Islet precursor cell (in vitro differentiated cells): Measurements from ENCODE around the gene PBX4.

Source experiments
- DNase-seq: peaks from one replicate; pipeline ENCODE4 v3.0.0-alpha.2; 2018

Gene PBX4

DNA sequence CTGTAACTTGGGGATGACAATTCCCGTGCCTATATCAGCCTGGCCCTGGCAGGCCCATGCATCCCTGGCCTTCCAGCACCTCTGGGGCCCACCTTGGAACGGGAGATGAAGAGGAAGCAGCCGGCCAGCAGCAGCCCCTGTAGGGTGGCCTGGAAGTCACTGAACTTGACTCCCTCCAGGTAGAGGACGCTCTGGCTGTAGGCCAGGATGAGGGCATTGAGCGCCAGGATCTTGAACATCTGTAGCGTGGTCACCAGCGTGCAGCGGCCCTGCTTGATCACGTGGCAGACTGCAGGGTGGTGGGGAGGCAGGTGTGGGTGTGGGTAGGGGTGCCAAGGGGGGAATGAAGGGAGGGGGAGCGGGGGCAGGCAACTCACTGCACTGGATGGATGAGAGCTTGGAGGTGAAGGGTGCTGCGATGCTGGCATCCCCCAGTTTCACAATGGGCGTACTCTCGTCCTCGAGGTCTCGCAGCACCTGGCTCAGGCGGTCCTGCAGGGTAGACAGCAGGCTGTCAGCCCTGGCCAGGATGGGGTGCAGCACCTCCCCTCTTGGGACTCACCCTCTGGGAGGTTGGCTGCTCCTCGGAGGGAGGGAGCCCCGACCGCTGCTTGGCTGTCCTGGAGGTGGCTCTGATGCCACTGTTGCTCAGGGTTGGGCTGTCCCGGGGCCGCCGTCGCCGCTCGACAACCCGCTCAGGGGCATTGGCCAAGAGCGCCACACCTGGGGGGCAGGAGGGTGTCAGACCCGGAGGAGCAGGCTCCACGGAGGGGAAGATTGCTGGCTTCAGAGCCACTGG, 28.7 kb upstream of the PBX4 start:
- no peak for DNase-seq

DNA sequence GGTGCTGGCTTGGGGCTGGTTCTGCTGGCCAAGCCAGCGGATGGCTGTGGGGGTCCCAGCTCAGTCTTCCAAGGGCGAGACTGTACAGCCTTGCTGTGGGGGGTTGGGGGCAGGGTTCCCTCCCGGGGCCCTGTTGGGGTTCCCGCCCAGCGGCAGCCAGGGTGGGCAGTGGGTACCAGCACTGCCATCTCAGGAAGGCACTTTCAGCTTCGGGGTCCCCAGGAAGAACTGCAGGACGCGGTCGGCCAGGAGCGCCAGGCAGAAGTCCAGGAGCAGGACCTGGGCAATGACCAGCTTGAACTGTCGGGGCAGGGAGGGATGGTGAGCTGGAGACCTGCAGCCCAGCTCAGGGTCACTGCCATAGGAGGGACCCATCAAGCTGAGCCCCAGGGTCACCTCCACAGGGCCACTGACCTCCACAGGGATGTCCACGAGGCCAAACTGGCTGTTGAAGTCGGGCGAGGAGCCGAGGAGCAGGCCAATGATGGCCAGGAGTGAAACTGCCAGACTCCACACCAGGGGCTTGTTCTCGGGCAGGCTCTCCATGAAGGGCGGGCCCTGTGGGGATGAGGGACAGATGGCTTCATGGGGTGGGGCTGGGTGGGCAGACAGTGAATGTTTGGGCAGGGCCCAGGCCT, 26.9 kb upstream of the PBX4 start:
- no peak for DNase-seq

DNA sequence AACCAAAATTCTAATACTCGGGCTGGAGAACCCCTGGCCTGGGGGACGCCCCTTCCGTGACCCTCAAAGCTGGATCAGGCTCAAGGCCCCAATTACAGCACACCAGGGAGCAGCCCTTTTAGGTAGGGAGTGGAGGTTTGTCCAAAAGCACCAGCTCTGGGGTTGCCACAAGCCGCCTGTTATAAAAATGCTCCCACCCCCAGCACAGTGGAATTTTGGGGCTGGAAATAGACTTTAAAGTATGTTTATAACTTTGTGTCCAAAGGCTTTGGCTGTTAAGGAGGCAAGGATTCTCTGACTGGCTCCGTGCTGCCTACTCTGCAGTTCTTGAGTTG, 25.5 kb upstream of the PBX4 start:
- DNase-seq, result no peak

DNA sequence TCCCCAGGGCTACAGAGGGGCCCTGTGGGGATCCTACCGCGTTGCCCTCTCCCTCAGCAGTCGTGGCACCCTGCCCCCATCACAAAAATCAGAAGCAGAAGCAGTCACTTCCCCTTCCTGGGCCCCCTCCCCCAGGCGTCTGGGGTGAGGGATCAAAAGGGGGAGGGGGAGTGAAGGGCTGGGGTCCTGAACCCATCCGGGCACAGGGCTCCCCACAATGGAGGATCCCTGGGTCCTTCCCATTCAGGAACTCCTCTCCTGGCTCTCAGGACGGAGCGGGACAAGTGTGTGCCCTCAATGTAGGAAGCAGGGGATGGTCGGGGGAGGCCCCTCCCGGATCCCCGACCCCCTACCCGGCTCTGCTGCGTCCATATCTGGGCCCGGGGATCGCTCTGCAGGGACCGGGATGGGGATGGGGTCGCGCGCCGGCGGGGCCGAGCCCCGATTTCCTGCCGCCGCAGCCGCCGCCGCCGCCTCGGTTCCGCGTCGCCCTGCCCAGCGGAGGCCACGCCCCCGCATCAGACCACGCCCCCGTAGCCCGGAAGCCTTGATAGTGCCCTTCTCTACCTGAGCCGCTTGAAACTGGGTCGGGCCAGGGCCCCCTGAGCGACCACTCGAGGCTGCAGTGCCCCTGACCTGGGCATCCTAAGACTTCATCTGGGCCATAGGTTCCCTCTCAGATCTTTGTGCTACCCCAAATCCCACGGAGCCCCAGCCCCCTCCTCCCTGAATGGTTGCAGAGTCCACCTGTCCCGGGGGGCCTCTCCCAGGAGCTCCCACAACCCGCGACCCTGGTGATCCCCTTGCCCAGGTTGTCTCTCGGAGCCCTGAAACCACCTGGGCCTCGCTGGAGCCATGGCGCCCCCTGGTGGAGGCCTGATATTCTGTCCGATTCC, 24.9 kb upstream of the PBX4 start, which contains the start of gene GMIP:
Gene GMIP, minus strand, starts transcription at position 500 of the 896 bp plus-strand sequence. Its CDS starts 128 bp downstream, at position 372.
- DNase-seq, result peak; percentile 86

DNA sequence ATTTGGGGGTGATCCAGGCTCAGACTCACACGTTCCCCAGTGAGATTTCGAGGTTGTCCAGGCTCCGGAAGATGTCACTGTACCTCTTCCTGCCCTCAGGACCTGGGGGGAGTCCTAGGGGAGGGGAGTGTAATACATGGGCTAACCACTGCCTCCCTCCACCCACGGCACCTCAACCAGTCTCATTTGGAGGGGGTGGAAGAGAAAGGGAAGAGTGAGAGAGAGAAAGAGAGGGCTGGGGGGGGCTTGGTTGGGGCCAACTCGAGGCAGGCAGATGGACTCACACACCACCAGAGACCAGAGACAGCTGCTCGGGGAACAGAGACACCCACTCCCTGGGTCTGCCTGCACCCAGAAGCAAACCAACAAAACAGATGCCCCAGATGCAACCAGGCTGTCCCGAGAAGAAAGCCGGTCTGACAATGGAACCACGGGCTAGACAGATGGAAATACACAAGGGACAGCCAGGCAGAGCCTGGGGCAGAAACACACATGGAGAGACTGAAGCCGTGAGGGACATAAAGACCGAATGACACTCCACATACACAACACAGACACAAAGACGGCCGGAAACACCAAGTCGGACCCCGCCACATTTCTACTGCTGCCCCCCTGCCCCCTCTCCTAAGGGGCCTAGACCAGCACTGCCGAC, 24.1 kb upstream of the PBX4 start:
- DNase-seq, result no peak

DNA sequence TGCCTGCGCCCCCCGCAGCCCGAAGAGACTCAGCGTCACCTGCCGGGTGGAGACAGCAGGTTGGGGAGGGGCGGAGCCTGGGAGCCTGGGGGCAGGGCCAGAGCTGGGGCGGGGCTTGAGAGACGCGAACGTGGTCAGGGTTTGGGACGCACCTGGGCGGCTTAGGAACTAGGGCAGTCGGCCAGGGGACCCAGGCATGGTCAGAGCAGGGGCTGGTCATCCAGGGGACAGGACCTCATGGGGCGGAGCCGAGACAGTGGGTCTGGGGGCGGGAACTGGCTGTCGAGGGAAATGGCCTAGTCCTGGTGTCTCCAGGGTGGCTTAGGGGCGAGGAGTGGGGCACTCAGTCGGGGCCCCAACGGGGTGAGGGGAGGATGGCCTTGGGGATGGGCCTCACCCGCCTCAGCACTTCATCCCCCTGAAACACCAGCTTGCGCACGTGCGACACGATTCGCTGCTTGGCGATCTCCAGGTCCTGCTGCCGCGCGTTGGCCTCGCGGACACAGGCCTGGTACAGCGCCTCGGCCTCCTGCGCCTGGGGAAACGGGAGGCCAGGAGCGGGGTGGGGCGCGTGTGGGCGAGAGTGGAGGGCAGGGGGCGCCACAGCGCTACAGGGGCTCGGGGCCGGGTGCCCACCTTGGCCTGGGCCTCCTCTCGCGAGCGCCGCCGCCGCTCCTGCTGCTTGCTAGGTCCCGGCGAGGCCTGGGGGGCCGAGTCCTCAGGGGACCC, 19.2 kb upstream of the PBX4 start:
- no peak for DNase-seq

DNA sequence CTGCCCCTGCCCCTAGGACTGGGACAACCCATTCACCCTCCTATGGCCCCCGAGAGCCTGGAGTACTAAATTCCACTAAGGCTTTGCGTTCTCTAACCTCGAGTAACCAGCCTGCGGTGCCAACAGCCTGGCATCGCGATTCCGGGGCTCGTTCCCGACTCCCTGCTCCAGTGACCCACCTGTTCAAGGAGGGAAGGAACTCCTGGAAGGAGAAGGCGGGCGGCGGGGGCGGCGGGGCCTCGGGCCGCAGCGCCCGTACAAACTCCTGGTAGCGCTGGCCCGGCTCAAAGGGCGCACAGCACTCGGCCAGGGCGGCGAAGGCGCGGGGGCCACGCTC, 18.7 kb upstream of the PBX4 start:
- no peak for DNase-seq

DNA sequence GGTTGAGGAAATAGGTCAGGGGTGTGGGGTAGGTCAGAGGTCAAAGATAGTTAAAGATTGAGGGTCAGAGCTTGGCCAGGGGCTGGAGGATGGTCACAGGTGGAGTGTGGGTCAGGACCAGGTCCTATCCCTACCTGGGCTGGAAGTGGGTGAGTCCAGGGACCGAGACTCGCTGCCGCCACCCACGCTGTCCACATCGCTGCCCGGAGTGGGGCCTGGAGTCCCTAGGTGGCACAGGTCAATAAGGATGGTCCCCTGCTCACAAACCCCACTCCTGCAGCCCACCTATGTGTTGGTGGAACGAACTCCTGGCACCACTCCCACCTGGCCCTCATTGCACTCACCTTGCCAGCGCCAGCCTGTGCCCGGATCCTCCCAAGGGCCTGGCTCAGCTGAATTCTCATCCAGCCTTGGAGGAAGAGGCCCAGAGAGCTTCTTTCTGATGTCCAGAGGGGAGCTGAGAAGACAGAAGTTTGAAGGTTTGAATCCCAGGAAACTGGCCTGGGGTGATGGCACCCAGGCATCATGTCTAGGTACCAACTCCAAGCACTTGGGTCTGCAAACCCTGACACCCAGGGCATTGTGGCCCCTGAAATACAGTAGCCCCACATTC, 18.2 kb upstream of the PBX4 start:
- DNase-seq, result no peak

DNA sequence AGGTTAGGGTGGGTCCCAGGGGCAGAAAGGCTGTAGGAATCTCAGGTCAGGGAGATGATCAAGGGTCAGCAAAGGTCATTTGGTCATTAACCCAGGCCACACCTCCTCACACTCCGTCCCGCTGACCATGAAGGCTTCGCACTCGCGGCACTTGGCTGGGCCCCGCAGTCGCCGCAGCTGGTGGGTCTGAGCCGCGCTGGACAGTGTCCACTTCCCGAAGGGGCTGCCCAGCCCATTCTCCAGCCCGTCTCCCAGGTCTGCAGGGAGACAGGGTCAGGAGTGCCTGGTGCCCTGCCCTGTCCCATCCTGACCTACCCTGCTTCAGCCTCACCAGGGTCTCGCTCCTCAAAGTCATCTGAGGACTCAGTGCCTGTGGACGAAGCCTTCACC, 16.8 kb upstream of the PBX4 start:
- no peak for DNase-seq

DNA sequence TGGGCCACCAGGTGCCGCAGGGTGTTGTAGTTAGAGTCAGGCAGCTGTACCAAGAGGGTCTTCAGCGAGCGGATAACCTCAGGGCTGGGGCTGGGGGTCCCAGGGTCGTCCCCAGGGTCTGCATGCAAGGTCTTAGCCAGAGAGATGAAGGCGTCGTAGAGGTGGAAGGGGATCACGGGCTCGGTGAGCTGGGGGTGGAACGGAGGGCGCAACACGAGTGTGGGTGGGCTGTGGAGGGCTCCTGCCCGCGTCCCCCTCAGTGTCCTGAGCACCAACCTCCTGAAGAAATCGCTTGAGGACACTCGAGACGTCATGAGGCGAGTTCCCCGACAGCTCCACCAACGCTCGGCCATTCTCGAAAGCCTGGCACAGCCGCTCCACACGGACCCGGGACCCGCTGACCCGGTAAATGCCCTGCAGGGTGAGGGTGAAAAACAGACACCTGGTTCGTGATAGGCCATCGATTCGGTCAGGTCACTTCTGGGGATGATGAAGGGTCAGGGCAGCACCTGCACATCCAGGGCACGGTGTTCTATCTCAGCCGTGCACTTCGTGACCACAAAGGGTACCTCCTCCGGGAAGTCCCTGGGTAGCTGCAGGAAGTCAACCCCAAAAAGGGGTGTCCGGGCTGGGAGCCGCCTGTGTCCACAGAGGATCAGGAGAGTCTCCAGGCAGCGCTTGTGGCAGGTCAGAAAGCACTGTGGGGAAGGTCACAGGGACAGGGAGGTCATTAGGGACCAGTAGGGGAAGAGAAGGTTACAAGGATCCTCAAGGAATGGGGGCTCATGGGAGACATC, 16.2 kb upstream of the PBX4 start:
- DNase-seq, result no peak

DNA sequence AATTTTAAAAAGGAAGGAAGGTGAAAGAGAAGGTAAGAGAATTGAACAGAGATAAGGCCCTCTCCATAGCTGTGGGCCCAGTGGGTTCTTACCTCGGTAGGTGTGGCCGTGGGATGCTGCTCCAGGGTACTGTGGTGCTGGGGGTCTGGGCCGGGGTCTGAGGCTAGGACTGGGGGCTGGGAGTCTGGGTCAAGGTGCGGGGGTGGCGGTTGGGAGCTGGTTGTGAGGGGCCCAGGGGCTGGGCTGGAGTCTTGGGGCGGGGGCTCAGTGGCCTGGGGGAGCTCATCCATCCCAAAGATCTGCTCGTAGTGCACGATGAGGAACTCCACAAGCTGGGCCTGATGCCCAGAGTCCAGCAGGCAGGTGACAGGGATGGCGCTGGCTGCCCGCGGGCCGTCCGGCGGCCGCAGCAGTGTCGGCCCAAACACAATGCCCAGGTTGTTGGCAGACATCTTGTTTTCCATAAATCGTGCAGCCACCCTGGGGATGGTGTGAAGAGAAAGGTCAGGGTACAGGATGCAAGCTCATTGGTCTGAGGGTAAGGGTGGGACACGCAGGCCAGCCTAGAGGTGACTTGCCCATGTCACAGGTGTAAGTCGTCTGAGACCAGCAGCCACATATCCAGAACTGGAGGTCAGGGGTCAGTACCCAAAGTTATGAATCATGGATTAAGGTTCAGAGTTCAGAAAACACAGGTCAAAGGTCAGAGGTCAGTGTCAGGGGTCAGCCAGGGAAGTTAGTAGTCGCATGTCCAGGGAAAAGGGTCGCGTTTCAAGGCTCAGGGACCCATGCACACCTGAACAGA, 15.4 kb upstream of the PBX4 start:
- DNase-seq, result no peak

DNA sequence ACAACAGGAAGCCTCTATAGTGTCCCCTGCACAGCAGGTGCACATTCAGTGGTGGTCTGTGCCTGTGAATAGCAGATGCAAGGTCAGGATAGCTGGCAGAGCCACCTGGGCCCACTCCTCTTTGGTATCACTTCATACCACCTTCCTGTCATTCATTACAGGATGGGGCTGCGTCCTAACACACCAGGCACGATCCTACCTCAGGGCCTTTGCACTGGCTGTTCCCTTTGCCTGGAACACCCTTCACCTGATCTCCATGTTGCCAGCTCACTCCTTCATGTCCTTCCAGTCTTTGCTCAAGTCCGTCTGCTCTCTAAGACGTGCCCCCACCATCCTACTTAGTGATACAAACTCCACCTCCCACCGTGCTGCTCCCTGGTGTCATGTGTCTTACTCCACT, 14.2 kb upstream of the PBX4 start:
- DNase-seq, result no peak

DNA sequence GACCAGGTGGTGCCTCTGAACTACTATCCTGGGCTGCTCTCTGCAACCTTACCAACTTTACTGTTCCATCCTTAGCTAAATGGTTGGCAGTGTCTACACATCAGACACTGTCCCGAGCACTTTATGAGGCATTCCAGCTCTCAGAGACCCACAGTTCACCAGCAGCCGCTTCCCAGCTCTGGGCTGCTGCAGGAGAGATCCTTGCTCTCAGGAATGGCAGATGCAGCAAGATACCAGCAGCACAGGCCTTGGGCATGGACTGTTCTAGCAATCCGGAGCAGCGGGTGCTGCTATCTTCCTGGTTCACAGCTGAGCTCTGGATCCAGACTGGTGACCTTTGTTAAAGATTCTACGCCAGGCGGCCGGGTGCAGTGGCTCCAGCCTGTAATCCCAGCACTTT, 12.9 kb upstream of the PBX4 start:
- peak; percentile 43 for DNase-seq

DNA sequence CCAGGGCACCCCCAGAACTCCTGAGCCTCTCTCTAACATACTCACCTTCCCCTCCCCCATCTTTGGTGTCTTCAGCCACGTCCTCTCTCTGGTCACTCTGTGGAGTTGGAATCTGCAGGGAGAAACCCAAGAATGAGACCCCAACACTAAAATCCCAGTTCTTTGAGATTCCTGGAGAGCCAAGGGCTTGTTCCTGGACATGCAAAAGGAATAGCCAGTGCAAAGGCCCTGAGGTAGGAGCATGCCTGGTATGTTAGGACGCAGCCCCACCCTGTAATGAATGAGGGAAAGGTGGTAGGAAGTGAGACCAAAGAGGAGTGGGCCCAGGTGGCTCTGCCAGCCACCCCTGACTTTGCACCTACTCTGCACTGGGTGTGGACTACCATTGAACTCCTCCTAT, 11.9 kb upstream of the PBX4 start:
- peak; percentile 43 for DNase-seq

DNA sequence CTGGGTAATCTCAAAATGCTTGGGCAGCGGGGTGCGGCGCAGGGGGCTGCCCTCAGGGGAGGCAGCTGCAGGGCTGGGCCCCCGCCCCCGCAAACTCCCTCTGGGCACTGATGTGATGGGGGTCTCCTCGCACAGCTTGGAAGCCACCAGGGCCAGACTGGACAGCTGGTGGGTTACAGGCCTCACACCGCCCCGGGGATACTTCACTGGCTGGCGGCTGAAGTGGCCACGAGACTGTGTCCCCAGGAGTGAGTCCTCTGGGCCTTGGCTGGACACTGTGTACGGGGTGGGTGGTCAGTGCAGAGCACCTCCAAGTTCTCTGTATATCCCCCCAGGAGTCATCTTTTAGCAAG, 11.6 kb upstream of the PBX4 start:
- DNase-seq, result no peak

DNA sequence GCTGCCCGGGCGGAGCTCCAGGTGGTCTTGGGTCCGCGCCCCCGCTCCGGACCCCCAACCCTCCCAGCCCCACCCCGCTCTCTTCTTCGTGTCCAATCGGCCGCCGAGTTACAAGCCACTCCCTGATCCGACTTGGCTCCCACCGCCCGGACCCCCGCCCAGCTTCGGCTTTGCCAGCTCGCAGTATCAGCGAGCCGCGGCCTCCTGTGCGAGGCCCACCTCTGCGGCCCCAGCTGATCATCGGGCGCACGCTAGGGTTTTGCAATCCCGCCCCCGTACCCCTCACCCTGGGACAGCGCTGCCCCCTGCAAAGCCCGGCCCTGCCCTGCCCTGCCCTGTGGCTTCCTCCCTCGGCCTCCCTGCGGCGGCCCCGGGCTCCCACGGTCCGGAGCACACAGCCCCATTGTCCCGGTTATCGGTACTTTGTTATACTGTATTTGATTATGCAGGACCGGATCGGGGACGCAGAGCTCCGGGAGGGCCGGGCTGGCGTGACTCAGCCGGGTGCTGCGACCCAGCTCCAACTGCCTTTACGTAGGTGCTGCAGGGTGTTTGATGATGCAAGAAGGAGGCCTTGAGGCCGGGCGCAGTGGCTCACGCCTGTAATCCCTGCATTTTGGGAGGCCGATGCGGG, 10.1 kb upstream of the PBX4 start:
- peak; percentile 92 for DNase-seq

DNA sequence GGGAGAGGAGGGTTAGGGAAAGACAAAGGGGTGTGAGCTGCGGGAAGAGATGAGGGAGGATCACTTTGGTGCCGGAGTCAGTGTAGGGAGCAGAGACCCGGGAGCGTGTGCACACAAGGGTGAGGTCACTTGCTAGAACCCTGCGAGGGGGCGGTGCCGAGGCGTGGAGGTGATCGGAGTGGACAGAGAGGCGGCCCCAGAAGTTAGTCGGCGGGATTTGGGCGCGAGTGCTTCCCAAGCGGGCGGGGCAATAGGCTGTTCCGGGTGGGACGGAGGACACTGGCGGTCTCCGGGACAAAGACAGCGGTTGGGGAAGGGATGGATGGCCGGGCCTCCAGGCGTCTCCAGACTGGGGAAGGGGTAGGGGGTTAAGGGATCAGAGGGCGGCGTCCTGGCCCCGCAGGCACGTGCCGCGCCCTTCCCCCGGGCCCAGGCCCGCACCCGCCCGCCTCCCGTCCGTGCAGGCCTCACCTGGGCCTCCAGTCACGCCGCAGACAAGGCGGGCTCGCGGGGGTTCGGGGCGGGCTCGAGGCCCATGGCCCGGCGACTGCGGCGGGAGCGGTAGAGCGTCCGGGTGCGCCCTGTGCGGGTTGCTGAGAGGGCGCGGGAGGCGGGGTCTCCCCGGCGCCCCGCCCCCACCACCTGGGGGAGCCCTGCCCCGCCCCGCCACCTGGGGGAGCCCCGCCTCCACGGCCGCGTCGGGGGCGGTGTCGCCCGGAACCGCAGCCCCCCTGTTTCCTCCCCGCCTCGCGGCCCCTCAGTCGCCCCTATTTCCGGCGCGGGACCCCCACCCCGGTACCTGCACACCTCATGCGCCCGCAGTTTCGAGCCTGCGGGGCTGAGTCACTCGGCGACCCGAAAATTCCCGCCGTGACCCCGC, 9.4 kb upstream of the PBX4 start, which contains the start of gene LPAR2:
Gene LPAR2, minus strand, starts transcription at position 600 of the 880 bp plus-strand sequence. CDS start 945 bp downstream, outside the sequence.
- DNase-seq, result peak; percentile 89
